NCI-H1417 (cell line): ENCODE measurements around the gene ARNT2.

Source experiments
- DNase-seq, 3 experiments: peaks; one replicate each; lab custom pipeline; 2025; lab: John Stamatoyannopoulos, UW

ARNT2 gene

GRCh38 chr15:80576519-80577090 lies 172.4 kb downstream of the ARNT2 start:
- no peak for DNase-seq

GRCh38 chr15:80577552-80578205 lies 173.5 kb downstream of the ARNT2 start:
- no peak for DNase-seq

- DNase-seq = no peak
Measured at GRCh38 chr15:80578206-80578595, 174.0 kb downstream of the ARNT2 start.

GRCh38 chr15:80578871-80579270 lies 174.7 kb downstream of the ARNT2 start:
- DNase-seq = no peak

GRCh38 chr15:80579611-80580010 lies 175.4 kb downstream of the ARNT2 start:
- DNase-seq = no peak

GRCh38 chr15:80580106-80580505 lies 175.9 kb downstream of the ARNT2 start:
- no peak for DNase-seq

GRCh38 chr15:80580536-80581260 lies 176.5 kb downstream of the ARNT2 start:
- no peak for DNase-seq

- no peak for DNase-seq
Measured at GRCh38 chr15:80581976-80582375, 177.8 kb downstream of the ARNT2 start.

- DNase-seq = no peak
Measured at GRCh38 chr15:80582816-80583423, 178.7 kb downstream of the ARNT2 start.

- DNase-seq = no peak
Measured at GRCh38 chr15:80584561-80584964, 180.4 kb downstream of the ARNT2 start.

- DNase-seq = no peak
Measured at GRCh38 chr15:80584973-80585525, 180.9 kb downstream of the ARNT2 start.

- DNase-seq = peak in 2 of 3 experiments; percentile 32 to 57
Measured at GRCh38 chr15:80585544-80586018, 181.4 kb downstream of the ARNT2 start.

GRCh38 chr15:80586161-80586560 lies 182.0 kb downstream of the ARNT2 start:
- no peak for DNase-seq

GRCh38 chr15:80587007-80587406 lies 182.8 kb downstream of the ARNT2 start:
- no peak for DNase-seq

- no peak for DNase-seq
Measured at GRCh38 chr15:80587816-80588456, 183.8 kb downstream of the ARNT2 start.

- DNase-seq = no peak
Measured at GRCh38 chr15:80588801-80589200, 184.6 kb downstream of the ARNT2 start.

GRCh38 chr15:80590761-80591355 lies 186.7 kb downstream of the ARNT2 start:
- no peak for DNase-seq

GRCh38 chr15:80591471-80591870 lies 187.3 kb downstream of the ARNT2 start:
- no peak for DNase-seq

GRCh38 chr15:80591938-80592825 lies 188.0 kb downstream of the ARNT2 start:
- DNase-seq = no peak

GRCh38 chr15:80593486-80594030 lies 189.4 kb downstream of the ARNT2 start:
- no peak for DNase-seq
